ENCODE data around the gene PPP1R13L. TPM values are rescaled to one million over a fixed set of nuclear protein-coding genes. Genes with fewer than 3 reads are reported as not detected.

Gene PPP1R13L
- total RNA-seq, 1 donor, result 5.6 TPM

DNA sequence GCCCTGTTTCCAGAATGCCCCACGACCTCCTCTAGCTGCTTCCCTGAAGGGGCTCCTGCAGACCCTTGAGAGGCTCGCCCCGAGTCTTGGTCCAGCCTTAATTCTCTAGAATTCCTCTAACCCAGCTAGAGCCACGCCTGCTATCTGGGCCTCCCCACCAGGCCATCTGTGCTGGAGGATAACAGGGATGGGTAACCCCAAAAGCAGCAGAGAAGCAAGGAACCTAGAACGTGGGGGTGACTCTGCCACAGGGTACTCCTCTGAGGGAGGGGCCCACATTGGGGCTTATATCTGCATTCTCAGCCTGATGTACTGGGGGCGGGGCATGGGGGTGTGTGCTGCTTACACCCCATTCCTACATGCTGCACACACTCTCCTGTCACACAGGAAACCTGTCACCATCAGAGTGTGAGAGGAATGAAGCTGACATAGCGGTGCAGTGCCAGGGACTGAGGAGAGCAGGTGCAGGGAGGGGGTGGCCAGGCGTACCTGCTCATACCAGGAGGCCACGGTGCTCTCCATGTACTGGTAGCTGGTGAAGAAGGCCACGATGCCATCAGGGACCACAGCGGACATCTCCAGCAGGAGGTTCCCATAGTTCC is 50.5 kb downstream of the PPP1R13L start:
- TF ChIP-seq, protein P1, sequence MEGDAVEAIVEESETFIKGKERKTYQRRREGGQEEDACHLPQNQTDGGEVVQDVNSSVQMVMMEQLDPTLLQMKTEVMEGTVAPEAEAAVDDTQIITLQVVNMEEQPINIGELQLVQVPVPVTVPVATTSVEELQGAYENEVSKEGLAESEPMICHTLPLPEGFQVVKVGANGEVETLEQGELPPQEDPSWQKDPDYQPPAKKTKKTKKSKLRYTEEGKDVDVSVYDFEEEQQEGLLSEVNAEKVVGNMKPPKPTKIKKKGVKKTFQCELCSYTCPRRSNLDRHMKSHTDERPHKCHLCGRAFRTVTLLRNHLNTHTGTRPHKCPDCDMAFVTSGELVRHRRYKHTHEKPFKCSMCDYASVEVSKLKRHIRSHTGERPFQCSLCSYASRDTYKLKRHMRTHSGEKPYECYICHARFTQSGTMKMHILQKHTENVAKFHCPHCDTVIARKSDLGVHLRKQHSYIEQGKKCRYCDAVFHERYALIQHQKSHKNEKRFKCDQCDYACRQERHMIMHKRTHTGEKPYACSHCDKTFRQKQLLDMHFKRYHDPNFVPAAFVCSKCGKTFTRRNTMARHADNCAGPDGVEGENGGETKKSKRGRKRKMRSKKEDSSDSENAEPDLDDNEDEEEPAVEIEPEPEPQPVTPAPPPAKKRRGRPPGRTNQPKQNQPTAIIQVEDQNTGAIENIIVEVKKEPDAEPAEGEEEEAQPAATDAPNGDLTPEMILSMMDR (IDR thresholded peaks at IDR 0.05; ENCODE audit: insufficient read depth, low read depth, low read length), result no peak
- no peak overlapping the region for H3K4me3 ChIP-seq (ENCODE audit: low read depth, low read length)
- DNase-seq (ENCODE audit: low read depth), result no peak

DNA sequence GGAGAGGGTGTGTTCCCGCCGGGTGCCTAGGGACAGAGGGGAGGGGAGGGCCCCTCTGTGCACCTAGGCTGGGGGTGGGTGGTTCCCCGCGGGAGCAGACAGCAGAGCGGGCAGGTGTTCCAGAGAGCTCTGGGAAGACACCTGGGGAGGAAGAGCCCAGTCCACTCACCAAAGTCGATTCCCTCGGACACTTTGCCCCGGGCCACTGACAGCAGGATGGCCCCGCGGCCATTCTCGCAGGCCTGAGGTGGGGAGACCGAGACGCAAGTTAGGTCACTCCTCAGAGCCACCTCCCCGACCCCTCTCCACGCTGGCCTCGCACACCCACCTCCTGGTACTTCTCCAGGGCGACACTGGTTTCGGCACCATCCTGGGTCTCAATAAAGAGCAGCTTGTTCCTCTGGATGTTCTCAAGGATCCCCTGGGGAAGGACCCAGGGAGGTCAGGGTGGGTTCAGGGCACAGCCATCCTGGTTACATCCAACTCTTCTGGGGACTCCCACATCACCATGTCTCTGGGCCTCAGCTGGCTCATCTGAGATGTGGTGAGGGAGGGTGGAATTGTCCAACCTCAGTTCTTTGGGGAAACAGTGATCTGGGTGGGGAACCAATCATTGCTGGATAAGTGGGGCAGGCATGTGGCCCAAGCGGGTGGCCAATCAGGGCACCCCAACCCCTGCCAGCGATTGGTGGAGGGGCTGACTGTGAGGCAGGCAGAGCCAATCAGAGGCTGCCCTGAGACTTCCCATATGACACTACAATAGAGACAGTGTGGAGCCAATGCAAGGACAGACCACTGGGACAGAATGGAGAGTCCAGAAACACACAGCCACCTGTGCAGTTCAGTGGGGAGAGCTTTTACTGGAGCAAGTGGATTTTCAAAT is 51.7 kb downstream of the PPP1R13L start:
- TF ChIP-seq, protein P1 (IDR thresholded peaks at IDR 0.05; ENCODE audit: insufficient read depth, low read depth, low read length), result no peak
- H3K4me3 ChIP-seq (ENCODE audit: low read depth, low read length), result no peak overlapping the region
- DNase-seq (ENCODE audit: low read depth), result no peak

DNA sequence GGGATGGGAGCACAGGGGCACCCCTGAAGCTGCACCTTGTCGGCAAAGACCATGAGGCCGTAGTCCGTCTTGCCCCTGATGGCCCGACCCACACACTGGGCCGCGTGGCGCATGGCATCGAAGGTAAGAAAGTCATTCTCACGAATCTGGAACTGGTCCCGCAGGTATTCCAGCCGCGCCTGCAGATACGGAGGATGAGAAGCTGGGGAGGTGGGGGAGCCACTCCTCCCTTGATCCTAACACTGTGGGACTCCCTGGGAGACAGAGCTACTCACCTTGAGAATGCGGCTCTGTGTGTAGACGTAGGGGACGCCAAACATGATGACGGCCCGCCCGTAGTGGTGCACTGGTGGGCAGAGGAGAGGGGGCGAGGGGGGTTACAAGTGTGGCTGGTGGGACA is 52.4 kb downstream of the PPP1R13L start:
- no peak for DNase-seq (ENCODE audit: low read depth)
- TF ChIP-seq, protein P1 (IDR thresholded peaks at IDR 0.05; ENCODE audit: insufficient read depth, low read depth, low read length), result no peak
- no peak overlapping the region for H3K4me3 ChIP-seq (ENCODE audit: low read depth, low read length)

DNA sequence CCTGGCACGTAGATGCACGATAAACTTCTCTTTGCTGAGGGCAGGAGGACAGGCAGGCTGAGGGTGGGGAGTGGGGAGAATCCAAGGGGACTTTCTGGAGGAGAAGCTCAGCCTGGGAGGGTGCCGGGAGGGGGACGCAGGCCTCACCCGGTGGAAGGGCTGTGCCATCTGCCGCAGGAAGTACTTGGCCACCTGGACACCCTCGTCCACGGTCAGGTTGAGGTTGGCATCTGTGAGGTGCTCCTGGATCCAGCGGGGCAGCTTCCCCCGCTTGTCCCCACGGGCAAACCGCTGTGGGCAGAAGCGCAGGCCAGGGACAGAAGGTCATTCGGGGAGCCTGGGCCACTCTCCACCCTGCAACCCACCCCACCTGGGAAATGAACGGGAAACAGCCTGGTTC is 52.8 kb downstream of the PPP1R13L start:
- no peak overlapping the region for H3K4me3 ChIP-seq (ENCODE audit: low read depth, low read length)
- TF ChIP-seq, protein P1 (IDR thresholded peaks at IDR 0.05; ENCODE audit: insufficient read depth, low read depth, low read length), result no peak
- no peak for DNase-seq (ENCODE audit: low read depth)

DNA sequence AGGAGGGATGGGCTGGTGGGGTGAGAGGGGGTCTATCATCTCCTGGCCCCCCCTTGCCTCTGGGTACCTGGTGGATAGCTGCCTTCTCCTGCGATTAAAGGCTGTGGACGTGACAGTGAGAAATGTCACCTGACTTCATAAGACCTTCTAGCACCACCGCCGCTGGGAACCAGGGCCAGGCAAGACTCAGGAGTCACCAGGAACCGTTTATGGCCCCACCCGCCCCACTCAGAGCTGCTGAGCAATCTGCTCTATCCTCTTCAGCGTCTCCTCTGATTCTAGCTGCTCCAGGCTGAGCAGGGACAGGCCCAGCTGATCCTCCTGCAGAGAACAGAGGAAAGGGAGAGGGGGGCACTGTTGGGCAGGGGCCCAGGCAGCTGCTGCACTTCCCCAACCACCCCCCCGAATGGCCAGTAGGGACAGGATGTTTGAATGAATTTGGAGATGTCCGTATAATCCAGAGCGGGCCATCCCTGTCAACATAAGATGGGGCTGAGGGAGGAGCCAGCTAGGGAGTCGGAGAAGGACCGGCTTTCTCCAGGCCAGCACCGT is 53.4 kb downstream of the PPP1R13L start:
- no peak for DNase-seq (ENCODE audit: low read depth)
- no peak overlapping the region for H3K4me3 ChIP-seq (ENCODE audit: low read depth, low read length)
- TF ChIP-seq, protein P1 (IDR thresholded peaks at IDR 0.05; ENCODE audit: insufficient read depth, low read depth, low read length), result no peak

DNA sequence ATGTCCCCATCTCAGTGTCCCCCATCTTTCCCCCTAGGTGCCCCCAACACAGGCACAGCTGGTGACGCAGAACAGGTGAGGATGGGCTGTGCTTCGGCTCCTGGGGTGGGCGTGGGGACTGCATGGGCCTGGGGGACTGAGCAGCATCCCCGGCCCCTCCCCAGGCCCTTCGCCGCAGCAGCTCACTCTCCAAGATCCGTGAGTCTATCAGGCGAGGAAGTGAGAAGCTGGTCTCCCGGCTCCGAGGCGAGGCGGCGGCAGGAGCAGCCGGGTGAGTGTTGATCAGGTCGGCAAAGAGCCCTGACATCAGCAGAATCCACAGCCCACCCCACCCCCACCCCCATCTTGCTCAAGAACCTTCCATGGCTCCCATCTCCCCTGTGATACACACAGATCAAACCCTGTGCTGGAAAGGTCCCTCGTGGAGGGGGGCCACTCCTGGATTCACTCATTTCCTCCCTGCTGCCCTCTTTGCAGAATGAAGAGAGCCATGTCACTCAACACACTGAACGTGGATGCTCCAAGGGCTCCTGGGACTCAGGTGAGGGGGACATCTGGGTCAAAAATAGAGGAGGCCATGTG is 54.3 kb downstream of the PPP1R13L start:
- DNase-seq (ENCODE audit: low read depth), result no peak
- TF ChIP-seq, protein P1 (IDR thresholded peaks at IDR 0.05; ENCODE audit: insufficient read depth, low read depth, low read length), result no peak

More for the DNA sequence above, 54.3 kb downstream of the PPP1R13L start:
- H3K4me3 ChIP-seq (ENCODE audit: low read depth, low read length), result no peak overlapping the region
